ENCODE data around the gene MACROH2A1.

DNA sequence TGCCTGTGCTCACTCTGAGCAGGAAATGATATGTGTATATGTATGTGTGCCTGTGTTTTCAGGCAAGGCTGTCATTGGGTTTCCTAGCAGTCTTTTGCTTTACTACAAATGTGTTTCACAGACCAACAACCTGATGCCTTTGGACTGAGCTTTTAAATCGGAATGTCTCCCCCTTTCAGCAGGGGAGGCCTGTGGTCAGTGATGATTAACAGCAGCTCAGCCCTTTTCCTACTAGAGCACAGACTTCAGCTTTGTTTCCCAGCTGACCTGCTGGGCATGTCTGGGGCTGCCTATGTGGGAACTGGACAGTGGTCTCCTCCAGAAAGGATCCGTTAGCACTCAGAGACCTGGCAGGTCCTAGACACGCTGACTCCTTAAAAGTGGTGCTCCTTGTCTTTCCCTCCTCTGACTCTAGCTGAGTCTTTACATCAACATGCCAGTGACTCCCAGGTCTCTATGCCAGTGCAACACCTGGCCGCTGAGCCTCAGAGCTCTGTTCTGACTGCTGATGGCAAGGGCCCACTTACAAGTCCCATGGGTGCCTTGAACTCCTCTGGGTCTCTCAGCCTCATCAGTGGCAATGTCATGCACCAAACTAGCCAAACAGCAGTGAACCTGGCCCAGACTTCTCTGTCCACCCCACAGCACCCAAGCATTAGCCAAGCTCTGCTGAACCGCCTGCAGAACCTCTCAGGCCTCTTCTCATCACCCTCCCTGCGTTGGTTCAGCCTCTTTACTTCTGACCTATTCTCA is 7.7 kb downstream of the MACROH2A1 start:
- TF ChIP-seq POLR2A (IDR thresholded peaks at IDR 0.05) (no peak), EP300 (IDR thresholded peaks at IDR 0.05) (no peak)
- TF ChIP-seq, protein P1, sequence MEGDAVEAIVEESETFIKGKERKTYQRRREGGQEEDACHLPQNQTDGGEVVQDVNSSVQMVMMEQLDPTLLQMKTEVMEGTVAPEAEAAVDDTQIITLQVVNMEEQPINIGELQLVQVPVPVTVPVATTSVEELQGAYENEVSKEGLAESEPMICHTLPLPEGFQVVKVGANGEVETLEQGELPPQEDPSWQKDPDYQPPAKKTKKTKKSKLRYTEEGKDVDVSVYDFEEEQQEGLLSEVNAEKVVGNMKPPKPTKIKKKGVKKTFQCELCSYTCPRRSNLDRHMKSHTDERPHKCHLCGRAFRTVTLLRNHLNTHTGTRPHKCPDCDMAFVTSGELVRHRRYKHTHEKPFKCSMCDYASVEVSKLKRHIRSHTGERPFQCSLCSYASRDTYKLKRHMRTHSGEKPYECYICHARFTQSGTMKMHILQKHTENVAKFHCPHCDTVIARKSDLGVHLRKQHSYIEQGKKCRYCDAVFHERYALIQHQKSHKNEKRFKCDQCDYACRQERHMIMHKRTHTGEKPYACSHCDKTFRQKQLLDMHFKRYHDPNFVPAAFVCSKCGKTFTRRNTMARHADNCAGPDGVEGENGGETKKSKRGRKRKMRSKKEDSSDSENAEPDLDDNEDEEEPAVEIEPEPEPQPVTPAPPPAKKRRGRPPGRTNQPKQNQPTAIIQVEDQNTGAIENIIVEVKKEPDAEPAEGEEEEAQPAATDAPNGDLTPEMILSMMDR (IDR thresholded peaks at IDR 0.05), result no peak
